ENCODE measurements around the gene SEZ6L. TPM values are rescaled to one million over a fixed set of nuclear protein-coding genes. Genes with fewer than 3 reads are reported as not detected.

Gene SEZ6L
- total RNA-seq, 4 donors from 2014 or later, result 0.09 to 0.16 TPM; not detected in 2

DNA sequence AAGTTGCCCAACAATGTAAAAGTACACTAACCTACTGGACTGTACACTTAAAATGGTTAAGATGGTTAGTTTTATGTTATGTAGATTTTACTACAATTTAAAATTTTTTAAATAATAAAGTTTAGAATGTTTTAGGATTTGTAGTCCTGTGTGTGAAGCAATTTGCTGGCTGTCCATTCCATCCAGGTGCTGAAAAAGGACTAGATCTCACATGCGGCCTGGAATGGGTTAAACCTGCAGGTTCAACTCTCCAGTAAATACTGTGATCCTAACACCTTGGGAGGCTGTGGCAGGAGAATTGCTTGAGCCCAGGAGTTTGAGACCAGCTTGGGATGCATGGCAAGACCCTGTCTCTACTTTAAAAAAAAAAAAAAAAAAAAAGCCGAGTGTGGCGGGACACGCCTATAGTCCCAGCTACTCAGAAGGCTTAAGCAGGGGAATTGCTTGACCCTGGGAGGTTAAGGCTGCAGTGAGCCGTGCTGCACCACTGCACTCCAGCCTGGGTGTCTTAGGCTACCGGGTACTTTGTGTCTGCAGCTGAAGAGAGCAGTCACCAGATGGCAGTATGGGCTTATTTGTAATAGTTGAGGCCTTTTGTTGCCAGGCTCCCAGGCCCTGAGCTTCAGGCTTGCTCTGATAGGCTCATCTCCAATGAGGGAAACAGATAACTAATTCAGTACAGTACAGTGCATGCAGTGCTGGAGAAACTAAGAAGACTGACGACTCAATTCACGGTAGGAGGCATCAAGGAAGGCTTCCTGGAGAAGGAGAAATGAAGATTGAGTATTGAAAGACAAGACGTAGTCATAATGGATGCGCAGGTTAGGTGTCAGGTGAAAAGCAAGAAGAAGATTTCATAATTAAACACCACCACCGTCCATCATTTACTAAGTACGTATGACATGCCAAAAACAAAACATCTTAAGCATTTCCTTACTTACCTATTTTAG lies 195.1 kb downstream of the SEZ6L start:
- ATAC-seq (ENCODE audit: low FRiP score) (peak; percentile 71), DNase-seq (ENCODE audit: low spot score) (no peak)
- TF ChIP-seq, protein P1, sequence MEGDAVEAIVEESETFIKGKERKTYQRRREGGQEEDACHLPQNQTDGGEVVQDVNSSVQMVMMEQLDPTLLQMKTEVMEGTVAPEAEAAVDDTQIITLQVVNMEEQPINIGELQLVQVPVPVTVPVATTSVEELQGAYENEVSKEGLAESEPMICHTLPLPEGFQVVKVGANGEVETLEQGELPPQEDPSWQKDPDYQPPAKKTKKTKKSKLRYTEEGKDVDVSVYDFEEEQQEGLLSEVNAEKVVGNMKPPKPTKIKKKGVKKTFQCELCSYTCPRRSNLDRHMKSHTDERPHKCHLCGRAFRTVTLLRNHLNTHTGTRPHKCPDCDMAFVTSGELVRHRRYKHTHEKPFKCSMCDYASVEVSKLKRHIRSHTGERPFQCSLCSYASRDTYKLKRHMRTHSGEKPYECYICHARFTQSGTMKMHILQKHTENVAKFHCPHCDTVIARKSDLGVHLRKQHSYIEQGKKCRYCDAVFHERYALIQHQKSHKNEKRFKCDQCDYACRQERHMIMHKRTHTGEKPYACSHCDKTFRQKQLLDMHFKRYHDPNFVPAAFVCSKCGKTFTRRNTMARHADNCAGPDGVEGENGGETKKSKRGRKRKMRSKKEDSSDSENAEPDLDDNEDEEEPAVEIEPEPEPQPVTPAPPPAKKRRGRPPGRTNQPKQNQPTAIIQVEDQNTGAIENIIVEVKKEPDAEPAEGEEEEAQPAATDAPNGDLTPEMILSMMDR (IDR thresholded peaks at IDR 0.05), result no peak

DNA sequence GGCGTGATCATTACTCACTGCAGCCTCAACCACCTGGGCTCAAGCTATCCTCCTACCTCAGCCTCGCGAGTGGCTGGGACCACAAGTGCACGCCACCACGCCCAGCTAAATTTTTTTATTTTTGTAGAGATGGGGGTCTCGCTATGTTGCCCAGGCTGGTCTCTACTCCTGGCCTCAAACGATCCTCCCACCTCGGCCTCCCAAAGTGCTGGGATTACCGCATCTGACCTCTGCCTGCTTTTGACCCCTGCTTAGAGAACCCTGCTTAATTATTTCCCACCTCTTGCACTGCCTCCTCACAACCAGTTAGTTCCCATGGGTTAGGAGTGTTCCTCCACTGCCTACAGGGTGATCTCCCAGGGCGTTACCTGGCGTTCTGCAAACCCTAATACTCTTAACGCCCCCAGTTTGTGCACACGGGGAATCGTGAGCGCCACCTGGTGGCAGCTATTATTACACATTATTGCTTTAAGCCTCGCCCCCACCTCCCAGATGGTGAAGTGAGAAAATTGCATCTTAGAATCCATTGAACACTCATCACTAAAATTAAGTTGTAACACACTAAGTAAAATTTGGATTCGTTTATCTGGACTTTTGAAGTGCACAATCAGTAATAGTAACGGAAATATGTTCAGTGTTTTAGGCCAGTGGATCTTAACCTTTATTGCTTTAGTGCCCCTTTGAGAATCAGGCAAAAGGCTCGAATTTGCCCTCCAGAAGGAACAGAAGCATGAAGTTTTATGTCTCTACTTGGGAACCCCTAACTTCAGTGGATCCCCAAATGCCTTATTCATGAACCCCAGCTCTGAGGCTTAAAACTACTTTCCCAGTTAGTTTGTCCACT lies 198.4 kb downstream of the SEZ6L start:
- ATAC-seq (ENCODE audit: low FRiP score), result no peak
- DNase-seq (ENCODE audit: low spot score), result peak; percentile 33
- TF ChIP-seq, protein P1 (IDR thresholded peaks at IDR 0.05), result peak in 1 of 3 donors; percentile 20

DNA sequence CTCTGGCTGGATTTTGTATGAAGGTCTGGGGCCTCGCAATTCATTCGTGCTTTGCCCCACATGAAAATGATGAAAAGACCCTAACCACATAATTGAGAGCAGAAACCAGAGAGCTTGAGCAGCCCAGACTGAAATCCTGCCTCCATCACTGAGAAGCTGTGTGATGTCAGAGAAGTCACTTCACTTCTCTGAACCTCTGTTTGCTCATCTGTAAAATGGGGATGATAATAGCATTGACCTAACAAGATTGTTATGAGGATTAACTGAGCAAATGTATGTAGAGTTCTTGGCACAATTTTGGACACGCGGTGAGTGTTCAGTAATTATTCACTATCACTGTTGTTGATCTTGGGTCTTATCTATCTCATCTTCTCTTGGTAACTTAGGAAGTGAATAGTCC lies 203.6 kb downstream of the SEZ6L start:
- TF ChIP-seq, protein P1 (IDR thresholded peaks at IDR 0.05), result no peak
- ATAC-seq (ENCODE audit: low FRiP score) (no peak), DNase-seq (ENCODE audit: low spot score) (no peak)

DNA sequence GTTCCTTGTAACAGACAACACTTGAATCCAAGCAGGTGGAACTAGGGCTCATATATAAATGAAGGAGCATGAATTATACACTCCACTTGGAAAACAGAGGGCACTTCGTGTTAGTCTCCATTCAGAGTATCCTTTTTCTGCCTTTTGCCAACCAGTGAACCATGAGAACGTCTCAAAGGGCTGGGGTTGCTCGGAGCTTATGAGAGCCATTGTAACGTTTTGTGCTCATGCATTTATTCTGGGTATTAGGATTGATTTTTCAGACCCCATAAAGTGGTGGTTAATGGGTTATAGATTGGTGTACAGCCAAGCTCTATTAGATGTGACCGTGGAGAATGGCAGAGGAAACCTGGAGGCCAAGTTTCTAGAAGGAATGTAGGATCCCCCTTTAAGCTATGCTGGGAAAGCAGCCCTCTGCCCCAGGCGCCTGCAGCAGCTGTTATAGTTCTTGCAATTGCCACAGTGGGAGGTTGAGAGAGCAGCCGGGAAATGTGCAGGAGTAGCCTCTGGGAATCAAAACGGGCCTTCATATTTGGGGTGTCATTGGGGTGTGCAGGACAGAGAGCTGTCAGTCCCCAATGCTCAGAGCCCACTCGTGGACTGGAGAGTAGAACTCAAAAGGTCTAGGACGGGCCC lies 205.2 kb downstream of the SEZ6L start:
- DNase-seq (ENCODE audit: low spot score) (no peak), ATAC-seq (ENCODE audit: low FRiP score) (no peak)
- TF ChIP-seq, protein P1 (IDR thresholded peaks at IDR 0.05), result no peak

DNA sequence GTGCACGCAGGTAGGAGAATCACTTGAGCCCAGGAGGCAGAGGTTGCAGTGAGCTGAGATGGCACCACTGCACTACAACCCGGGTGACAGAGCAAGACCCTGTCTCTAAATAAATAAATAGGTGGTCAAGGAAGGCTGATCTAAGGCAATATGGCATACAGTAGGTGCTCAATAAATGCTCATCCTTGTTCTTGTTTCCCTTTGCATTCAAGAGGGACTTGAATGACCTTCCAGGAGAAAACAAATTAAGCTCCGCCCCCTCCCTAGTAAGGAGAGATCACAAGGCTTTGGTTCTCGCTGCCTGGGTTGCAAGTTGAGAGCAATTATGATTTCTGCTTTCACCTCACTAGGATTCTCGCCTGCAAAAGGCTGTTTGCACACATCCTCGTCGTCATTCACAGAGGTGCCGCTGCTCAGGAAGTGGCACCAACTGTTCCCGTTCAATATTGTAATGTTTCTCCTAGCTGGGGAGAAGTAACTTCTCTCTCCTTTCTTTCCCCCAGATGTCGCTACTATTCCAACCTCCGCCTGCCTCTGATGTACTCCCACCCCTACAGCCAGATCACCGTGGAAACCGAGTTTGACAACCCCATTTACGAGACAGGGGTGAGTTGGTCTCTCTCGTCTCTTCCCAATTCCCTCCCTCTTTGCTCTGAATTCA lies 208.0 kb downstream of the SEZ6L start:
- TF ChIP-seq, protein P1 (IDR thresholded peaks at IDR 0.05), result no peak
- no peak for DNase-seq (ENCODE audit: low spot score)
- no peak for ATAC-seq (ENCODE audit: low FRiP score)

DNA sequence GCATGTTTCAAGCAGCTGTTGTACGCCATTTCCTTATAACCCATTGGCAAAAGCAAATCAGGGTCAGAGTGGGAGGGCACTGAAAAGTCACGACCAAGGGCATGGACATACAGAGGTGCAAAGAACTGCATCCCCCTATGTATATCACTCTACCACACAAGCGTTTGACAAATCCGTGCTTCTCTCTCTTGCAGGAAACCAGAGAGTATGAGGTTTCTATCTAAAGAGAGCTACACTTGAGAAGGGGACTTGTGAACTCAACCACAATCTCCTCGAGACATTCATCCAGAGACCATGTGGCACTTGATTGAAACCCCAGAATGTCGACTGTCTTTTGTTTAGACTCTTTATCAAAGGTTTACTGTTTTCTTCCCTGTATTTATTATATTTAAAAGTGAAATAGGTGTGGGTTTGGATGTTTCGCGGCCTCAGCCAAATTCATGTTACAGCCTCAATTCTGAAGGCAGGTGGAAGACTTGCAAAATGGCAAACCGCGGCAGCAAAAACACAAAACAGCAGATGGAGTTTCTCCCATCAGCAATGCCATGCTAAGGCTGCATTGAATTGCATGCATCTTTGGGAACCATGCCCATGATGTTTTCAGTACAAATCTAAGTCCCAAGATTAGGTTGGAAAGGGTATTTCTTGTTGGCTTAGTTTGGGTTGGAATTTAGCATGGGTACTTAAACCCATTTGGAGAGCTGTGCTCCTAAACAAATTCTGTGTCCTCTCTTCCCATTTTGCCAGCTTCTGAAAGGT lies 211.0 kb downstream of the SEZ6L start:
- ATAC-seq (ENCODE audit: low FRiP score), result no peak
- no peak for DNase-seq (ENCODE audit: low spot score)
- TF ChIP-seq, protein P1 (IDR thresholded peaks at IDR 0.05), result no peak

All from omental fat pad (tissue), 4 donors.